HepG2 (cell line): ENCODE data around the gene DBNDD1. TPM values are rescaled to one million over a fixed set of nuclear protein-coding genes. Genes with fewer than 3 reads are reported as not detected.
"Not testable (repeated sequence)": the region's sequence is repeated elsewhere in the genome, so short reads cannot be mapped to it uniquely, and the experiment has no call there.

Experiments used
- ATF7 ChIP-seq, 2 experiments: fragments of 450-650 bp in 1 of 2; sonication (generic) in 1 of 2; formaldehyde crosslinking in 1 of 2; IDR thresholded peaks; 2 replicates each; pipeline versions ENCODE4 v1.4.0 to v1.6.1; 2016 to 2020; ENCODE audit warnings: antibody characterized with exemption in 1 of 2, mild to moderate bottlenecking in 1 of 2, missing genetic modification reagents in 1 of 2
- ATRX ChIP-seq: sonication (generic); formaldehyde crosslinking; IDR thresholded peaks from 2 replicates; pipeline ENCODE4 v1.4.0; 2020; ENCODE audit warnings: missing genetic modification reagents, borderline replicate concordance
- FOSL1 ChIP-seq: sonication (generic); formaldehyde crosslinking; IDR thresholded peaks from 2 replicates; pipeline ENCODE4 v1.9.0; 2021; ENCODE audit warnings: missing genetic modification reagents, borderline replicate concordance
- HDAC1 ChIP-seq: sonication (generic); formaldehyde crosslinking; IDR thresholded peaks from 2 replicates; pipeline ENCODE4 v1.5.1; 2020; ENCODE audit warnings: mild to moderate bottlenecking, missing genetic modification reagents
- JUND ChIP-seq: sonication (generic); formaldehyde crosslinking; IDR thresholded peaks from 2 replicates; pipeline ENCODE4 v1.8.0; 2022; ENCODE audit warnings: mild to moderate bottlenecking, missing genetic modification reagents
- KLF16 ChIP-seq, 2 experiments: sonication (generic) in 1 of 2; formaldehyde crosslinking in 1 of 2; IDR thresholded peaks; 2 replicates each; pipeline versions ENCODE4 v1.6.1 to v1.8.0; 2016 to 2023; ENCODE audit warnings: missing genetic modification reagents in 2 of 2, missing compliant biosample characterization in 1 of 2
- MAFG ChIP-seq: sonication (generic); formaldehyde crosslinking; IDR thresholded peaks from 2 replicates; pipeline ENCODE4 v1.5.1; 2020; ENCODE audit warnings: mild to moderate bottlenecking, missing genetic modification reagents
- MAFK ChIP-seq, 2 experiments: IDR thresholded peaks in 1 of 2; conservative IDR thresholded peaks in 1 of 2; 2 replicates each; pipeline ENCODE4 v1.6.1; 2011; ENCODE audit warnings: improper control_type of control experiment in 2 of 2, low read length in 2 of 2
- MXI1 ChIP-seq: IDR thresholded peaks from 3 replicates; pipeline ENCODE4 v1.6.1; 2012; ENCODE audit warnings: low read depth, low read length, inconsistent platforms, borderline replicate concordance
- NBN ChIP-seq: fragments of 450-650 bp; conservative IDR thresholded peaks from 2 replicates; pipeline ENCODE4 v1.6.1; 2017
- NFE2L1 ChIP-seq: sonication (generic); formaldehyde crosslinking; IDR thresholded peaks from 2 replicates; pipeline ENCODE4 v1.4.0; 2020; ENCODE audit warnings: missing genetic modification reagents, mild to moderate bottlenecking, borderline replicate concordance
- NR2F1 ChIP-seq, 2 experiments: fragments of 450-650 bp in 1 of 2; formaldehyde crosslinking in 1 of 2; IDR thresholded peaks; 2 replicates each; pipeline versions ENCODE4 v1.5.0 to v1.6.1; 2016 to 2020; ENCODE audit warnings: mild to moderate bottlenecking in 1 of 2, missing compliant biosample characterization in 1 of 2, missing genetic modification reagents in 1 of 2, moderate library complexity in 1 of 2
- POGZ ChIP-seq: sonication (generic); formaldehyde crosslinking; IDR thresholded peaks from 2 replicates; pipeline ENCODE4 v1.4.0; 2020; ENCODE audit warnings: mild to moderate bottlenecking, missing genetic modification reagents
- SAP130 ChIP-seq: IDR thresholded peaks from 2 replicates; pipeline ENCODE4 v1.6.1; 2016; ENCODE audit warnings: low read depth
- TBX2 ChIP-seq: sonication (generic); formaldehyde crosslinking; IDR thresholded peaks from 2 replicates; pipeline ENCODE4 v1.5.0; 2020; ENCODE audit warnings: missing genetic modification reagents, mild to moderate bottlenecking, borderline replicate concordance
- TRIM24 ChIP-seq: sonication (generic); formaldehyde crosslinking; IDR thresholded peaks from 2 replicates; pipeline ENCODE4 v1.8.0; 2022; ENCODE audit warnings: mild to moderate bottlenecking, missing genetic modification reagents
- XRCC5 ChIP-seq: fragments of 200-400 bp; formaldehyde crosslinking; optimal IDR thresholded peaks from 2 replicates; pipeline ENCODE3; 2017; ENCODE audit warnings: mild to moderate bottlenecking, low read length
- ZBTB7A ChIP-seq: sonication (generic); formaldehyde crosslinking; IDR thresholded peaks from 2 replicates; pipeline ENCODE4 v1.8.0; 2022; ENCODE audit warnings: mild to moderate bottlenecking, missing genetic modification reagents
- ZC3H13 ChIP-seq: sonication (generic); formaldehyde crosslinking; IDR thresholded peaks from 2 replicates; pipeline ENCODE4 v1.8.1; 2023; ENCODE audit warnings: mild to moderate bottlenecking, missing genetic modification reagents, moderate library complexity
- ZFX ChIP-seq: sonication (generic); formaldehyde crosslinking; IDR thresholded peaks from 2 replicates; pipeline ENCODE4 v1.4.0; 2020; ENCODE audit warnings: mild to moderate bottlenecking, low read depth, missing genetic modification reagents, moderate library complexity
- ZMYM4 ChIP-seq: sonication (generic); formaldehyde crosslinking; IDR thresholded peaks from 2 replicates; pipeline ENCODE4 v1.8.1; 2023; ENCODE audit warnings: mild to moderate bottlenecking, missing genetic modification reagents
- ZNF761 ChIP-seq: sonication (generic); formaldehyde crosslinking; conservative IDR thresholded peaks from 2 replicates; pipeline ENCODE4 v1.4.0; 2020; ENCODE audit warnings: mild to moderate bottlenecking, missing genetic modification reagents
- ZSCAN25 ChIP-seq: sonication (generic); formaldehyde crosslinking; IDR thresholded peaks from 2 replicates; pipeline ENCODE4 v1.8.0; 2022; ENCODE audit warnings: mild to moderate bottlenecking, missing genetic modification reagents
- polyA plus RNA-seq, 8 experiments: library from polyadenylated mRNA; depleted of rRNA in 3 of 8; stranded (reverse) in 7 of 8; unstranded in 1 of 8; fragments of >200 nt; fragmentation: Illumina TruSeq in 4 of 8; extraction: Trizol in 4 of 8; gene quantifications; 2 replicates each; pipeline versions ENCODE4 v1.2.1 to v1.2.3, GENCODE V29; 2011 to 2016; ENCODE audit warnings: low read depth in 4 of 8, missing spikeins in 1 of 8, mixed read lengths in 1 of 8; ENCODE audit not compliant: insufficient read depth in 1 of 8
- total RNA-seq, 5 experiments: library from RNA; depleted of rRNA; stranded (reverse); fragments of >200 nt; fragmentation: Illumina TruSeq; extraction: Trizol; gene quantifications; 2 replicates each; pipeline ENCODE4 v1.2.3, GENCODE V29; 2016; ENCODE audit warnings: low read depth in 1 of 5
- TF ChIP-seq, protein P1 (sequence below): sonication (generic); formaldehyde crosslinking; IDR thresholded peaks from 2 replicates; pipeline ENCODE4 v1.5.1; 2020; ENCODE audit warnings: mild to moderate bottlenecking, missing genetic modification reagents, borderline replicate concordance
- TF ChIP-seq, protein P2 (sequence below): sonication (generic); formaldehyde crosslinking; IDR thresholded peaks from 2 replicates; pipeline ENCODE4 v1.5.1; 2020; ENCODE audit warnings: missing genetic modification reagents, mild to moderate bottlenecking, borderline replicate concordance
- TF ChIP-seq, protein P3 (sequence below): sonication (generic); formaldehyde crosslinking; IDR thresholded peaks from 2 replicates; pipeline ENCODE4 v1.4.0; 2020; ENCODE audit warnings: missing genetic modification reagents

DBNDD1 gene
- total and polyA plus RNA-seq, 2 of the 13 experiments (the other 11 are each of a cell fraction or from before 2014, with no cell fraction given) = 17.0 to 40.4 TPM

DNA sequence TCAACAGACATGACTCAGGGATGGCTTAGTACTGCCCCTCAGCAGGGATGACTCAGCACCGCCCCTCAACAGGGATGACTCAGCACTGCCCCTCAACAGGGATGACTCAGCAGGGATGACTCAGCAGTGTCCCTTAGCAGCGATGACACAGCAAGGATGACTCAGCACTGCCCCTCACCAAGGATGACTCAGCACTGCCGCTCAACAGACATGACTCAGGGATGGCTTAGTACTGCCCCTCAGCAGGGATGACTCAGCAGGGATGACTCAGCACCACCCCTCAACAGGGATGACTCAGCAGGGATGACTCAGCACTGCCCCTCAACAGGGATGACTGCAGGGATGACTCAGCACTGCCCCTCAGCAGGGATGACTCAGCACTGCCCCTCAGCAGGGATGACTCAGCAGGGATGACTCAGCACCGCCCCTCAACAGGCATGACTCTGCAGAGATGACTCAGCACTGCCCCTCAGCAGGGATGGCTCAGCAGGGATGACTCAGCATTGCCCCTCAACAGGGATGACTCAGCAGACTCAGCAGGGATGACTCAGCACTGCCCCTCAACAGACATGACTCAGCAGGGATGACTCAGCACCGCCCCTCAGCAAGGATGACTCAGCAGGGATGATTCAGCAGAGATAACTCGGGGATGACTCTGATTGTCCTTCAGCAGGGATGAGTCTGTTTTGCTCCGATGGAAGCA is 23.6 kb downstream of the DBNDD1 start (continued):
- TF ChIP-seq FOSL1 (CRISPR knock-in tag) = peak; percentile 59
- TF ChIP-seq POGZ = 0 out of 2 replicates have a peak, but pooled peaks have one; percentile 39
- peak; percentile 27; the same call in 1 of the 2 replicates for TF ChIP-seq ZMYM4 (CRISPR knock-in tag)
- peak; percentile 43 for TF ChIP-seq ATF7 (IDR thresholded peaks at IDR 0.05)
- TF ChIP-seq ATF7 (CRISPR knock-in tag; IDR thresholded peaks at IDR 0.05) = not testable (repeated sequence)
- peak; percentile 92 for TF ChIP-seq JUND
- peak; percentile 6 to 83; a peak in 1 of 4 replicates for TF ChIP-seq KLF16 (CRISPR knock-in tag; IDR thresholded peaks at IDR 0.05)
- peak; percentile 34 for TF ChIP-seq HDAC1 (CRISPR knock-in tag)
- TF ChIP-seq ZC3H13 (CRISPR knock-in tag) = peak; percentile 58; the same call in 1 of the 2 replicates
- peak; percentile 41 for TF ChIP-seq XRCC5
- TF ChIP-seq MXI1 = peak; percentile 91; the same call in 2 of the 3 replicates
- peak; percentile 11; the same call in 1 of the 2 replicates for TF ChIP-seq ZSCAN25 (CRISPR knock-in tag)
- peak; percentile 95 to 99 for TF ChIP-seq MAFK (conservative IDR thresholded peaks at IDR 0.05 in 1 of 2, IDR thresholded peaks at IDR 0.05 in 1 of 2; ENCODE audit: low read length in 2 of 2)
- TF ChIP-seq, protein P1, sequence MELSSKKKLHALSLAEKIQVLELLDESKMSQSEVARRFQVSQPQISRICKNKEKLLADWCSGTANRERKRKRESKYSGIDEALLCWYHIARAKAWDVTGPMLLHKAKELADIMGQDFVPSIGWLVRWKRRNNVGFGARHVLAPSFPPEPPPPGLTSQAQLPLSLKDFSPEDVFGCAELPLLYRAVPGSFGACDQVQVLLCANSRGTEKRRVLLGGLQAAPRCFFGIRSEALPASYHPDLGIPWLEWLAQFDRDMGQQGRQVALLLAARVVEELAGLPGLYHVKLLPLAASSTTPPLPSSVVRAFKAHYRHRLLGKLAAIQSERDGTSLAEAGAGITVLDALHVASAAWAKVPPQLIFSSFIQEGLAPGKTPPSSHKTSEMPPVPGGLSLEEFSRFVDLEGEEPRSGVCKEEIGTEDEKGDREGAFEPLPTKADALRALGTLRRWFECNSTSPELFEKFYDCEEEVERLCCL (CRISPR knock-in tag) = 0 out of 2 replicates have a peak, but pooled peaks have one; percentile 34
- TF ChIP-seq NR2F1 (CRISPR knock-in tag; IDR thresholded peaks at IDR 0.05) = 0 out of 4 replicates have a peak, but pooled peaks of 1 of the 2 experiments have one; percentile 25
- TF ChIP-seq SAP130 (CRISPR knock-in tag) = peak; percentile 36; the same call in 1 of the 2 replicates
- TF ChIP-seq, protein P2, sequence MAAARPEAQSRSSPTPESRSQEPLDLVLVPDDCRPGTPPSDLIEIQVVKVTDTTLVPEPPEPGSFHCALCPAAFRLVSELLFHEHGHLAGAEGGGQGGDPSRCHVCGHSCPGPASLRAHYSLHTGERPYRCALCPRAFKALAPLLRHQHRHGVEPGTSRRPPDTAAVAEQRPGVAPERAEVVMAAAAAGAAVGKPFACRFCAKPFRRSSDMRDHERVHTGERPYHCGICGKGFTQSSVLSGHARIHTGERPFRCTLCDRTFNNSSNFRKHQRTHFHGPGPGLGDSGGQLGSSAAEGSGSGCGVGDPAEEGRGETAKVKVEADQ (CRISPR knock-in tag) = 0 out of 2 replicates have a peak, but pooled peaks have one; percentile 12
- peak; percentile 100 for TF ChIP-seq MAFG (CRISPR knock-in tag)
- TF ChIP-seq ZNF761 (CRISPR knock-in tag) = peak; percentile 25; the same call in 1 of the 2 replicates
- TF ChIP-seq TRIM24 (CRISPR knock-in tag) = peak; percentile 96; the same call in 1 of the 2 replicates
- TF ChIP-seq NFE2L1 (CRISPR knock-in tag) = peak; percentile 99
- TF ChIP-seq, protein P3, sequence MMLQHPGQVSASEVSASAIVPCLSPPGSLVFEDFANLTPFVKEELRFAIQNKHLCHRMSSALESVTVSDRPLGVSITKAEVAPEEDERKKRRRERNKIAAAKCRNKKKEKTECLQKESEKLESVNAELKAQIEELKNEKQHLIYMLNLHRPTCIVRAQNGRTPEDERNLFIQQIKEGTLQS (CRISPR knock-in tag) = peak; percentile 71; the same call in 1 of the 2 replicates
- 0 out of 2 replicates have a peak, but pooled peaks have one; percentile 30 for TF ChIP-seq ZFX (CRISPR knock-in tag)
- TF ChIP-seq ATRX (CRISPR knock-in tag) = 0 out of 2 replicates have a peak, but pooled peaks have one; percentile 44
- peak; percentile 48; the same call in 1 of the 2 replicates for TF ChIP-seq TBX2 (CRISPR knock-in tag)
- peak; percentile 66 for TF ChIP-seq ZBTB7A (CRISPR knock-in tag)
- peak; percentile 99 for TF ChIP-seq NBN
